Amniotic epithelial cell (primary cell): Measurements from ENCODE around the gene GATA3.

Experiments
- DNase-seq: peaks from one replicate; pipeline ENCODE4 v3.0.0-alpha.2; 2010; ENCODE audit warnings: low read depth

GATA3 gene

GRCh38 chr10:8102708-8103401, 48.4 kb downstream of the GATA3 start:
- no peak for DNase-seq

- no peak for DNase-seq
Measured at GRCh38 chr10:8103543-8103942, 49.1 kb downstream of the GATA3 start.

GRCh38 chr10:8104005-8104404, 49.5 kb downstream of the GATA3 start:
- DNase-seq = no peak

- DNase-seq = no peak
Measured at GRCh38 chr10:8104721-8105120, 50.2 kb downstream of the GATA3 start.

- no peak for DNase-seq
Measured at GRCh38 chr10:8105932-8106331, 51.4 kb downstream of the GATA3 start.

- DNase-seq = peak; percentile 74
Measured at GRCh38 chr10:8112230-8112905, 57.9 kb downstream of the GATA3 start.

- DNase-seq = no peak
Measured at GRCh38 chr10:8112942-8113442, 58.5 kb downstream of the GATA3 start.

GRCh38 chr10:8113616-8114015, 59.1 kb downstream of the GATA3 start:
- no peak for DNase-seq

GRCh38 chr10:8114741-8115617, 60.5 kb downstream of the GATA3 start:
- DNase-seq = peak; percentile 24

- DNase-seq = no peak
Measured at GRCh38 chr10:8115618-8115980, 61.1 kb downstream of the GATA3 start.

- no peak for DNase-seq
Measured at GRCh38 chr10:8116474-8116873, 62.0 kb downstream of the GATA3 start.

- DNase-seq = peak; percentile 25
Measured at GRCh38 chr10:8116926-8117493, 62.5 kb downstream of the GATA3 start.

- DNase-seq = no peak
Measured at GRCh38 chr10:8121201-8121890, 66.9 kb downstream of the GATA3 start.

GRCh38 chr10:8122611-8123369, 68.3 kb downstream of the GATA3 start:
- no peak for DNase-seq

- DNase-seq = no peak
Measured at GRCh38 chr10:8124436-8124835, 69.9 kb downstream of the GATA3 start.
